MCF 10A (cell line): ENCODE data around the gene HNMT. TPM values are rescaled to one million over a fixed set of nuclear protein-coding genes. Genes with fewer than 3 reads are reported as not detected.

Source experiments
- BruUV-seq: library from RNA; stranded (reverse); fragments of 400-500 nt; replicated peaks from 2 replicates; lab custom pipeline; 2021; lab: Mats Ljungman, UMichigan
- CTCF ChIA-PET: fragments of 300-600 bp; sonication (Branson Sonifier 250); formaldehyde crosslinking; extraction: SDS; loops from one replicate; lab custom pipeline; 2021; ENCODE audit warnings: antibody characterized with exemption, inconsistent platforms; lab: Yijun Ruan, JAX
- POLR2A ChIA-PET: fragments of 300-600, 350-650 bp; sonication (Branson Sonifier 250); formaldehyde crosslinking; extraction: SDS; loops from one replicate; lab custom pipeline; 2020; ENCODE audit warnings: antibody characterized with exemption, inconsistent platforms; lab: Yijun Ruan, JAX
- DNase-seq: peaks from one replicate; pipeline ENCODE4 v3.0.0-alpha.2; 2018; ENCODE audit not compliant: unreplicated experiment
- H3K27ac Mint-ChIP-seq: one replicate; pipeline ENCODE4 v1.8.0; 2022; ENCODE audit warnings: mild to moderate bottlenecking, low read depth, mixed read lengths; ENCODE audit not compliant: unreplicated experiment
- H3K27me3 Mint-ChIP-seq: one replicate; pipeline ENCODE4 v1.8.0; 2022; ENCODE audit warnings: mixed read lengths; ENCODE audit not compliant: insufficient read depth, unreplicated experiment
- H3K36me3 Mint-ChIP-seq: one replicate; pipeline ENCODE4 v1.8.0; 2022; ENCODE audit warnings: mild to moderate bottlenecking, moderate library complexity, mixed read lengths; ENCODE audit not compliant: insufficient read depth, unreplicated experiment
- H3K4me1 Mint-ChIP-seq: one replicate; pipeline ENCODE4 v1.8.0; 2022; ENCODE audit warnings: mixed read lengths; ENCODE audit not compliant: insufficient read depth, unreplicated experiment
- H3K4me3 Mint-ChIP-seq: one replicate; pipeline ENCODE4 v1.8.0; 2022; ENCODE audit warnings: mild to moderate bottlenecking, moderate library complexity, mixed read lengths; ENCODE audit not compliant: unreplicated experiment
- H3K9me3 Mint-ChIP-seq: one replicate; pipeline ENCODE4 v1.8.0; 2022; ENCODE audit warnings: mixed read lengths; ENCODE audit not compliant: unreplicated experiment
- intact Hi-C: fragments of 100-400 bp; cut with micrococcal nuclease; formaldehyde crosslinking; loops from 2 replicates; pipeline ENCODE4 v1.14.1; 2022
- total RNA-seq: library from RNA; stranded (reverse); gene quantifications from 2 replicates; pipeline ENCODE4 v1.2.3, GENCODE V29; 2022
- TF ChIP-seq, protein P1 (sequence below): fragments of 200-600 bp; IDR thresholded peaks from one replicate; pipeline ENCODE4 v1.8.0; 2022; ENCODE audit warnings: antibody characterized with exemption, mild to moderate bottlenecking; ENCODE audit not compliant: unreplicated experiment

HNMT gene
- total RNA-seq, 1 experiment from 2014 or later, result 0.28 TPM

DNA sequence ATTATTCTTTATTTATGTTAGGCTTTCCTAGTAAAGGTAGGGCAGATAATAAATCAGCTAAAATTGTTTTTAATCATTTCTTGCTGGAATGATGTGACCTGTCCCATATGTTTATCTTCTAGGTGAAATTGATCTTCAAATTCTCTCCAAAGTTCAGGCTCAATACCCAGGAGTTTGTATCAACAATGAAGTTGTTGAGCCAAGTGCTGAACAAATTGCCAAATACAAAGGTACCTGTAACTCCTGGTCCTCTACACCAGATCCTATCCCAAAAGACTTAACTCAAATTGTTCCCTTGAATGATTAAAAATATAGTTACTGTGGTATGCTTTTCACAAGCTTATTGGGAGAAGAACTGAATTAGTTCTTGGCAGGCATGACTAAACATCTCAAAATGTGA, 36.5 kb downstream of the HNMT start:
- Mint-ChIP-seq H3K4me3 (no peak overlapping the region), H3K36me3 (no peaks in the 10 kb centered on the region), H3K27me3 (no peaks in the 10 kb centered on the region), H3K4me1 (peaks cover 6% of the 10 kb centered on the region), H3K9me3 (no peaks in the 10 kb centered on the region), H3K27ac (no peak overlapping the region)
- no peak for DNase-seq
- ChIA-PET CTCF (interaction anchor here (0.6 kb wide), 1 partner anchor 1184 kb away, joined by 3 read pairs; no protein-coding TSS in a partner anchor), POLR2A (no interaction called here)
- TF ChIP-seq, protein P1, sequence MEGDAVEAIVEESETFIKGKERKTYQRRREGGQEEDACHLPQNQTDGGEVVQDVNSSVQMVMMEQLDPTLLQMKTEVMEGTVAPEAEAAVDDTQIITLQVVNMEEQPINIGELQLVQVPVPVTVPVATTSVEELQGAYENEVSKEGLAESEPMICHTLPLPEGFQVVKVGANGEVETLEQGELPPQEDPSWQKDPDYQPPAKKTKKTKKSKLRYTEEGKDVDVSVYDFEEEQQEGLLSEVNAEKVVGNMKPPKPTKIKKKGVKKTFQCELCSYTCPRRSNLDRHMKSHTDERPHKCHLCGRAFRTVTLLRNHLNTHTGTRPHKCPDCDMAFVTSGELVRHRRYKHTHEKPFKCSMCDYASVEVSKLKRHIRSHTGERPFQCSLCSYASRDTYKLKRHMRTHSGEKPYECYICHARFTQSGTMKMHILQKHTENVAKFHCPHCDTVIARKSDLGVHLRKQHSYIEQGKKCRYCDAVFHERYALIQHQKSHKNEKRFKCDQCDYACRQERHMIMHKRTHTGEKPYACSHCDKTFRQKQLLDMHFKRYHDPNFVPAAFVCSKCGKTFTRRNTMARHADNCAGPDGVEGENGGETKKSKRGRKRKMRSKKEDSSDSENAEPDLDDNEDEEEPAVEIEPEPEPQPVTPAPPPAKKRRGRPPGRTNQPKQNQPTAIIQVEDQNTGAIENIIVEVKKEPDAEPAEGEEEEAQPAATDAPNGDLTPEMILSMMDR, result no peak
- intact Hi-C loops, result no loop called here
- BruUV-seq, result no TSS peak

DNA sequence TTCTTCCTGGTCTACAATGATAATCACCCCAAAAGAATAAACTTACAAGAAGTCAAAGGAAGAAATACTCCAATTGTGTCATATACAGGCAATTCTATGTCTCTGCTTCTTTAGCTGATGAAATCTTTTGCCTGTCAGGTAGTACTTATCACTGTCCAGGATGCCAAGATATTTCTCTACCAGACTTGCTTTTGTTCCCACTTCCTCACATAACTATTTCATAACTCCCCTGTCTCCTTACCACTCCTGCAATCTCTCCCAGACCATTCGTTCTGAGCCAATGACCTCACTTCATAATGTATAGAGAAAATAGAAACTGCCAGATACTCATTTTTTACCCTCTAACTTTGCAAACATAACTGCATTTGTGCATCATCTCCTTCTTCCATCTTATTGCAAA, 39.1 kb downstream of the HNMT start:
- Mint-ChIP-seq H3K27ac (no peak overlapping the region), H3K36me3 (no peaks in the 10 kb centered on the region), H3K4me3 (no peak overlapping the region), H3K27me3 (no peaks in the 10 kb centered on the region), H3K4me1 (peaks cover 6% of the 10 kb centered on the region), H3K9me3 (no peaks in the 10 kb centered on the region)
- intact Hi-C loops, result no loop called here
- no TSS peak for BruUV-seq
- TF ChIP-seq, protein P1, result no peak
- peak; percentile 29 for DNase-seq
- POLR2A ChIA-PET, result no interaction called here
- CTCF ChIA-PET, result no interaction called here

DNA sequence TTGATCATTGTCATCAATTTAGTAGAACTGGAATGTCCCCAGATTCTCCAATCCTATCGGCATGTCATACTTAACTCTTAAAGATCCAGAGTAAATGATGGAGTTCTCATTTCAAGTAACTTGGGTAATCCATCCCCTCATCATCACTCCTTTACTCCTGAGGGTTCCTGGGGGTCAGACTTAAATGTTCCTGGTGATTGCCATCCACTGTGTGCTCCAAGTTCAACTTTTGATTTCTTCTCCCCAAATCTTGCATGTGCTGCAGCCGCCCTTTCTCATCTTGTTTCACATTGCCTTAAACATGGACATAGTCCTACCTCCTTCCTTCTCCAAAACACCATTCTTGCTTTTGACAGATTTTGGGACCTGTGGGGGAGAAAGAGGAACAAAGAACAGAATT, 43.2 kb downstream of the HNMT start:
- no TSS peak for BruUV-seq
- Mint-ChIP-seq H3K9me3 (no peaks in the 10 kb centered on the region), H3K36me3 (no peaks in the 10 kb centered on the region), H3K4me1 (peaks cover 6% of the 10 kb centered on the region), H3K27me3 (no peaks in the 10 kb centered on the region), H3K4me3 (no peak overlapping the region), H3K27ac (no peak overlapping the region)
- no peak for DNase-seq
- ChIA-PET POLR2A (no interaction called here), CTCF (no interaction called here)
- intact Hi-C loops, result no loop called here
- TF ChIP-seq, protein P1, result no peak

DNA sequence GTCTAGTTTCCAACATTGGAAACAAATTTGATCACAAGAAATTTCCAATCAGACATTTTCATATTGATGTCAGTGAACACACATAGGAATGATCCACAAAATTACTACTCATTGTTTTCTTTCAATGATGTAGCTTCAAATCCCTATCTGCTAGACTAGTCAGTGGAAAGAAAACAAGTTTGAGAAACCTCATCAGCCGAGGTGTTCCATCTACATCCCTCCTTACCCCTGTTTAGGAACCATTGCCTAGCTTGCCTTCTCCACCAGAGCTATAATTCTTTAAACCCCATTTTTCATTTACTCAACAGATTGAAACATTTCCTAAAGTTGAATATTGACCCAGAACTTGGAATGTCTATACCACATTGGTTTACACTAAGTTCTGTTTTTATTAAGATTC, 45.3 kb downstream of the HNMT start:
- DNase-seq, result no peak
- ChIA-PET POLR2A (no interaction called here), CTCF (interaction anchor here (0.5 to 0.7 kb wide), 2 partner anchors 29 to 60 kb away, joined by 3 read pairs; no protein-coding TSS in a partner anchor)
- no peaks in the 10 kb centered on the region for H3K9me3 Mint-ChIP-seq
- H3K4me1 Mint-ChIP-seq, result no peaks in the 10 kb centered on the region
- no peak overlapping the region for H3K27ac Mint-ChIP-seq
- no peak overlapping the region for H3K4me3 Mint-ChIP-seq
- H3K27me3 Mint-ChIP-seq, result no peaks in the 10 kb centered on the region
- H3K36me3 Mint-ChIP-seq, result no peaks in the 10 kb centered on the region
- intact Hi-C loops, result no loop called here
- TF ChIP-seq, protein P1, result no peak
- no TSS peak for BruUV-seq
